Right cardiac atrium (tissue), 5 donors: ENCODE measurements around the gene URB2. TPM values are rescaled to one million over a fixed set of nuclear protein-coding genes. Genes with fewer than 3 reads are reported as not detected.

ENCODE experiments used
- ATAC-seq, 2 donors: fragments of 200-7000 bp; cut with Tn5 transposase; one replicate each; pipeline versions ENCODE4 v1.8.0 to v1.9.1; 2020; ENCODE audit warnings: moderate library complexity in 2 of 2, mild to moderate bottlenecking in 1 of 2
- DNase-seq, 3 donors: peaks; one replicate each; pipeline ENCODE4 v3.0.0-alpha.2; 2020
- H3K27ac ChIP-seq: one replicate; pipeline ENCODE4 v1.5.1; 2013; ENCODE audit warnings: mild to moderate bottlenecking, low read length, control low read depth, moderate library complexity
- H3K27me3 ChIP-seq: one replicate; pipeline ENCODE4 v1.6.1; 2013; ENCODE audit not compliant: control insufficient read depth, insufficient read depth
- H3K4me1 ChIP-seq: one replicate; pipeline ENCODE4 v1.6.1; 2013; ENCODE audit warnings: low read length; ENCODE audit not compliant: control insufficient read depth, insufficient read depth
- H3K4me3 ChIP-seq: one replicate; pipeline ENCODE4 v1.5.1; 2013; ENCODE audit warnings: low read length, control low read depth
- H3K9me3 ChIP-seq: one replicate; pipeline ENCODE4 v1.6.1; 2013; ENCODE audit warnings: low read length; ENCODE audit not compliant: control insufficient read depth
- WGBS: extraction: QIAGEN DNeasy Blood & Tissue Kit; methylation state at CpG from one replicate; pipeline ENCODE4 v1.1.7; 2013; 5-methylcytosine and 5-hydroxymethylcytosine counted together
- intact Hi-C, 4 donors: fragments of 100-400 bp; cut with DNase I; formaldehyde crosslinking; loops; one replicate each; pipeline versions ENCODE4 v1.11.0 to v1.14.0; 2022 to 2023
- polyA plus RNA-seq: library from polyadenylated mRNA; stranded (reverse); fragments of 200-250 nt; gene quantifications from one replicate; pipeline ENCODE4 v1.2.3, GENCODE V29; 2013
- total RNA-seq, 4 donors: library from RNA; stranded (reverse); fragmentation: NEBNext Ultra II Directional; extraction: Animal tissue kit (Norgen Biotek cat#: 25700); gene quantifications; one replicate each; pipeline ENCODE4 v1.2.1, GENCODE V29; 2021
- donor health status: healthy with polysubstance abuse.
- donor health status: DM: no; HTN: yes; CAD: no.
- donor health status: DM: no; HTN: no; CAD: no.
- donor health status: DM: no; HTN: yes; CAD: no; lungs with severe emphysema.
- donor health status: DM: yes; HTN: yes; CAD: no.

The URB2 gene
- total and polyA plus RNA-seq, 5 donors = 1.9 to 7.5 (median 4.2) TPM

- Histone ChIP-seq H3K4me3 (peak overlapping the region; percentile 95), H3K27ac (peak overlapping the region; percentile 65), H3K4me1 (peaks cover 8% of the 10 kb centered on the region), H3K27me3 (no peaks in the 10 kb centered on the region), H3K9me3 (no peaks in the 10 kb centered on the region)
- intact Hi-C loops = loop anchor here in 3 of 4 donors (5.0 to 10.0 kb wide), 2 partner anchors 68 to 70 kb away; partner anchors contain the start of gene ABCB10 (in 3 of the 3)
- under 1% methylated on average over 84 of the region's 86 CpGs for WGBS
- DNase-seq = peak; percentile 49 to 80 (median 78)
- ATAC-seq = peak; percentile 45 to 54
Observed at GRCh38 chr1:229625071-229625914, 754 bp upstream of the URB2 start.

- H3K27me3 ChIP-seq = no peaks in the 10 kb centered on the region
- intact Hi-C loops = loop anchor here (2.0 to 10.0 kb wide), 3 partner anchors 68 to 72 kb away; partner anchors contain the start of gene ABCB10 (in 4 of the 4)
- DNase-seq = no peak
- H3K9me3 ChIP-seq = no peaks in the 10 kb centered on the region
- 4% methylated on average over 4 of the region's 4 CpGs for WGBS
- H3K4me1 ChIP-seq = peaks cover 8% of the 10 kb centered on the region
- no peak overlapping the region for H3K27ac ChIP-seq
- peak overlapping the region; percentile 95 for H3K4me3 ChIP-seq
- ATAC-seq = no peak
Observed at GRCh38 chr1:229627003-229627402, 956 bp downstream of the URB2 start.

GRCh38 chr1:229629261-229629660, 3.2 kb downstream of the URB2 start:
- Histone ChIP-seq H3K4me1 (peaks cover 3% of the 10 kb centered on the region), H3K27me3 (no peaks in the 10 kb centered on the region), H3K27ac (no peak overlapping the region), H3K9me3 (no peaks in the 10 kb centered on the region), H3K4me3 (no peak overlapping the region)
- ATAC-seq (no peak), DNase-seq (no peak)
- intact Hi-C loops = loop anchor here in 3 of 4 donors (5.0 to 10.0 kb wide), 2 partner anchors 72 to 74 kb away; partner anchors contain the start of gene ABCB10 (in 3 of the 3)
- WGBS = 91% methylated on average over 2 of the region's 2 CpGs

GRCh38 chr1:229631148-229631547, 5.1 kb downstream of the URB2 start:
- no peak overlapping the region for H3K27ac ChIP-seq
- H3K27me3 ChIP-seq = no peaks in the 10 kb centered on the region
- WGBS = 86% methylated on average over 3 of the region's 3 CpGs
- H3K4me3 ChIP-seq = no peak overlapping the region
- intact Hi-C loops = no loop called here
- H3K4me1 ChIP-seq = no peaks in the 10 kb centered on the region
- DNase-seq (no peak), ATAC-seq (no peak)
- H3K9me3 ChIP-seq = no peaks in the 10 kb centered on the region

GRCh38 chr1:229631966-229632365, 5.9 kb downstream of the URB2 start:
- no peak overlapping the region for H3K27ac ChIP-seq
- no peaks in the 10 kb centered on the region for H3K4me1 ChIP-seq
- DNase-seq = no peak
- ATAC-seq = no peak
- no peak overlapping the region for H3K4me3 ChIP-seq
- whole genome bisulfite sequencing = 98% methylated on average over 6 of the region's 6 CpGs
- intact Hi-C loops = no loop called here
- no peaks in the 10 kb centered on the region for H3K27me3 ChIP-seq
- H3K9me3 ChIP-seq = no peaks in the 10 kb centered on the region

GRCh38 chr1:229636042-229636441, 10.0 kb downstream of the URB2 start:
- no peak overlapping the region for H3K27ac ChIP-seq
- intact Hi-C loops = no loop called here
- H3K9me3 ChIP-seq = no peaks in the 10 kb centered on the region
- no peaks in the 10 kb centered on the region for H3K27me3 ChIP-seq
- 87% methylated on average over 9 of the region's 9 CpGs for WGBS
- DNase-seq = no peak
- peak in 1 of 2 donors; percentile 16 for ATAC-seq
- H3K4me1 ChIP-seq = no peaks in the 10 kb centered on the region
- no peak overlapping the region for H3K4me3 ChIP-seq

- ATAC-seq = no peak
- H3K4me1 ChIP-seq = no peaks in the 10 kb centered on the region
- no peak overlapping the region for H3K27ac ChIP-seq
- 78% methylated on average over 12 of the region's 12 CpGs for WGBS
- H3K4me3 ChIP-seq = no peak overlapping the region
- intact Hi-C loops = no loop called here
- no peaks in the 10 kb centered on the region for H3K27me3 ChIP-seq
- peak in 1 of 3 donors; percentile 47 for DNase-seq
- no peaks in the 10 kb centered on the region for H3K9me3 ChIP-seq
Observed at GRCh38 chr1:229637746-229638145, 11.7 kb downstream of the URB2 start.

- Histone ChIP-seq H3K4me1 (no peaks in the 10 kb centered on the region), H3K9me3 (no peaks in the 10 kb centered on the region), H3K27ac (no peak overlapping the region), H3K4me3 (no peak overlapping the region), H3K27me3 (no peaks in the 10 kb centered on the region)
- DNase-seq (no peak), ATAC-seq (no peak)
- intact Hi-C loops = no loop called here
- whole genome bisulfite sequencing = 89% methylated on average over 12 of the region's 12 CpGs
Observed at GRCh38 chr1:229640455-229640854, 14.4 kb downstream of the URB2 start.

GRCh38 chr1:229641306-229641705, 15.3 kb downstream of the URB2 start:
- Histone ChIP-seq H3K9me3 (no peaks in the 10 kb centered on the region), H3K4me3 (no peak overlapping the region), H3K27ac (no peak overlapping the region), H3K27me3 (no peaks in the 10 kb centered on the region), H3K4me1 (no peaks in the 10 kb centered on the region)
- WGBS = 86% methylated on average over 3 of the region's 3 CpGs
- ATAC-seq (peak; percentile 34 to 46), DNase-seq (no peak)
- intact Hi-C loops = no loop called here

GRCh38 chr1:229642376-229642775, 16.3 kb downstream of the URB2 start:
- DNase-seq (no peak), ATAC-seq (no peak)
- 70% methylated on average over 5 of the region's 5 CpGs for WGBS

GRCh38 chr1:229642970-229643369, 16.9 kb downstream of the URB2 start:
- Histone ChIP-seq H3K4me1 (no peaks in the 10 kb centered on the region), H3K9me3 (no peaks in the 10 kb centered on the region), H3K27me3 (no peaks in the 10 kb centered on the region), H3K4me3 (no peak overlapping the region), H3K27ac (no peak overlapping the region)
- 96% methylated on average over 4 of the region's 4 CpGs for WGBS
- DNase-seq (no peak), ATAC-seq (no peak)
- intact Hi-C loops = no loop called here

More at GRCh38 chr1:229642376-229642775, 16.3 kb downstream of the URB2 start:
- intact Hi-C loops = no loop called here
- no peaks in the 10 kb centered on the region for H3K27me3 ChIP-seq
- no peaks in the 10 kb centered on the region for H3K9me3 ChIP-seq
- H3K4me3 ChIP-seq = no peak overlapping the region
- no peaks in the 10 kb centered on the region for H3K4me1 ChIP-seq
- H3K27ac ChIP-seq = no peak overlapping the region
